Keratinocyte (primary cell): ENCODE data around the gene GLRX3.

Experiments used
- CTCF ChIP-seq, 3 experiments: IDR thresholded peaks in 1 of 3; conservative IDR thresholded peaks in 1 of 3; optimal IDR thresholded peaks in 1 of 3; 2 replicates in 2 of 3; 3 replicates in 1 of 3; pipeline versions ENCODE3 to v1.5.1; 2011; ENCODE audit warnings: low read length in 3 of 3, mild to moderate bottlenecking in 3 of 3, moderate library complexity in 2 of 3, control low read depth in 1 of 3, inconsistent platforms in 1 of 3; ENCODE audit not compliant: insufficient read depth in 2 of 3; ENCODE audit errors: extremely low read depth in 1 of 3
- EZH2 ChIP-seq: IDR thresholded peaks from one replicate; pipeline ENCODE4 v1.6.1; 2012; ENCODE audit warnings: inconsistent platforms, mild to moderate bottlenecking, low read length, moderate library complexity

- TF ChIP-seq CTCF (optimal IDR thresholded peaks at IDR 0.05 in 1 of 3, IDR thresholded peaks at IDR 0.05 in 1 of 3, conservative IDR thresholded peaks at IDR 0.05 in 1 of 3; ENCODE audit: extremely low read depth in 1 of 3, insufficient read depth in 2 of 3, low read length in 3 of 3) (no peak), EZH2 (no peak)
Measured at GRCh38 chr10:130196511-130197487, 60.6 kb downstream of the GLRX3 start.
